GM21381 (cell line): ENCODE data around the gene CD68.

Experiments used
- ATAC-seq: cut with Tn5 transposase; IDR thresholded peaks from one replicate; pipeline ENCODE4 v1.9.1; 2021; ENCODE audit warnings: mild to moderate bottlenecking, moderate library complexity; ENCODE audit not compliant: unreplicated experiment

CD68 gene

GRCh38 chr17:7559320-7560171, 19.9 kb upstream of the CD68 start:
- no peak for ATAC-seq

- ATAC-seq, result no peak
These were observed 19.0 kb upstream of the CD68 start for GRCh38 chr17:7560172-7561027.

GRCh38 chr17:7561028-7561575, 18.3 kb upstream of the CD68 start:
- peak; percentile 54 for ATAC-seq

DNA sequence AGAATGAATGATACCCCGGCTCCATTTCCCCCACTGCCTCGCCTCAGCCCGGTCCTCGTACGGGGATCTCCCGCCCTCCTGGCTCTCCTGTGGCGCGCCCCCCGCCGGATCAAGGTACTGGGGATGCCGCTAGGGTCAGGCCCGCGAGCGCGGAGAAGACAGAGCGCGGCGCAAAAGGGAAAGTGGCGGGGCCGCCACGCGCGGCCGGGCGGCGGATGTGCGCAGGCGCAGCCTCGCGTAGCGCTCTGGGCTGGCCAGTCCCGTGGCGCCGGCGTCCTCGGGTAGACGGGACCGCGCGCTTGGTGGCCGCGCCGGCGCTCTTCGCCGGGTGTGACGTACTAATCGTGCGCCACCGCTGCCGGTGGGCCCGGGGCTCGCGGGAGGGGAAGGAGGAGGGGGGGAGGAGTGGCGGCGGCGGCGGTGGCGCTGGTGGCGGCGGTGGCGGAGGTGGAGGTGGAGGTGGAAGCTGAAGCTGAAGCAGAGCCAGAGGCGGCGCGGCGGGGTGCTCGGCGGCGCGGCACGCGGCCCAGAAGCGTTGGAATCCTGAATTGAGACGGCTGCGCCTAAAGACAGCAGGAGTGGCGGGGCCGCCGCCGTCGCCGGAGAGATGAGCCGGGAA, 17.7 kb upstream of the CD68 start, which contains the start of gene SENP3:
Gene SENP3, plus strand, starts transcription at position 331 of the 619 bp plus-strand sequence. CDS start 1,158 bp downstream, outside the sequence.
- peak; percentile 67 for ATAC-seq

DNA sequence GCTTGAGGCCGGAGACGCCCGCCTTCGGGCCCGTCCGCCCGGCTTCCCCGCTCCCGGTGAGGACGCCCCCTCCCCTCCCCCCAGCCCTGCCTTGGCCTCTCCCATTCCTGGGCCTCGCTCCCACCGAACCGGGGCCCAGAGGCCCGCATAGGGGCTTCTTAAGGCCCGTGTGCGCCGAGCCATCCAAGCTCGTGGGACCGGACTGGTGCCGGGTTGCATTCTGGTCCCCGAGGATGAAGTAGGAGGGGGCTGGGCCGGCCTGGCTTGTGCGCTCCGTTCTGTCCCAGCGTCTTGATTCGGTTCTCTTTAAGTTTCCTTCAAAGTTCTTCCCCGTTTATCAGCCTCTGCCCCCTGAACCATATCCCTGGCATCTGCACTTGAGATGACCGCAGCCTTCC, 17.2 kb upstream of the CD68 start:
- peak; percentile 7 for ATAC-seq

- no peak for ATAC-seq
These were observed 16.1 kb upstream of the CD68 start for GRCh38 chr17:7563115-7563869.

DNA sequence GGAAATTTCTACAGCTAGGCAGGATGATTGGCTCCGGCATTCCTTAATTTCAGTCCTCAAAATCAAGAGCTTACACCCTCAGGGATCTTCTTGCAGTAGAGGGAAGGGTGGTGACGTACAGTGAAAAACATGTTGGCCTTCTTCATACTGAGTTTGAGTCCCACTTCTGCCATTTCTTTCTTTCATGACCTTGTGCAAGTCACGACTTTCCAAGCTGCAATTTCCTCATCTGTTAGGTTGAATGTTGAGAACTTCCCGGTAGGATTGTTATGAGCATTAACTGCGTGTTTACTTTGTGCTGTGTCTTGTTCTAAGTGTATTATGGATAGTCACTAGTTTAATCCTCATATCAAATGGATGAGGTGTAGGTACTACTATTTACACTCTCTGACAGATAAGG, 9.9 kb upstream of the CD68 start:
- no peak for ATAC-seq

DNA sequence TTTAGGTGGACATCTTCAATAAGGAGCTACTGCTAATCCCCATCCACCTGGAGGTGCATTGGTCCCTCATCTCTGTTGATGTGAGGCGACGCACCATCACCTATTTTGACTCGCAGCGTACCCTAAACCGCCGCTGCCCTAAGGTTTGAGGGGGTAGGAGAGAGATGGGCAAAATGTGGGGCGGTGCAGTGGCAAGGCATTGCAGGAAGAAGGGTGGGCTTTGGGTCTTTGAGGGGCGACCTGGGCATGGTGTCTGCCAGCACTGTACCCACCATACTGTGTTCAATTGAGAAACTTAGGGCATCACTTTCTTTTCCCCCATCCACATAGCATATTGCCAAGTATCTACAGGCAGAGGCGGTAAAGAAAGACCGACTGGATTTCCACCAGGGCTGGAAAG, 9.1 kb upstream of the CD68 start:
- ATAC-seq, result no peak

- no peak for ATAC-seq
These were observed 7.2 kb upstream of the CD68 start for GRCh38 chr17:7572338-7572587.

DNA sequence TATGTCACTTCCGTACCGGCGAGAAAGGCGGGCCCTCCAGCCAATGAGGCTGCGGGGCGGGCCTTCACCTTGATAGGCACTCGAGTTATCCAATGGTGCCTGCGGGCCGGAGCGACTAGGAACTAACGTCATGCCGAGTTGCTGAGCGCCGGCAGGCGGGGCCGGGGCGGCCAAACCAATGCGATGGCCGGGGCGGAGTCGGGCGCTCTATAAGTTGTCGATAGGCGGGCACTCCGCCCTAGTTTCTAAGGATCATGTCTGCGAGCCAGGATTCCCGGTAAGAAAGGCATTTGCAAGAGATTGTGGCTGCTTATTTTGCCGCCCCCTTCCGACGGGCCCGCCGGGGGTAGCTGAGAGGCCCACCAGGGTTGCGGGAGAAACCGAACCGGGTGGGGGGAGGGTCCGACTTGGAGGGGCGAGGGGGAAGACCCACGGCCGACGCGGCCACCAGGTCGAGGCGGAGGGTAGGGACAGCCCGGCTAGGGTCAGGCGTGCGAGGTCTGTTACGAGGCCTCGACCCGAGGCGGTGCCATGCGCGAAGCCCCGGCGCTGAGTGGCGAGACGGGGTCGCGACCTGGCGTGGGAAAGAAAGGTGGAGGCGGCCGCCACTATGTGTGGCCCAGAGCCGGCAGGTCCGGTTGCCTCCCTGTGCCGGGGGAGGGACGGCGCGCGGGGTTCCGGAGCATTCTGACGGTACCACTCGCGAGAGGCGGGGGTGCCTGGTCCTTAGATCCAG, 6.7 kb upstream of the CD68 start:
- ATAC-seq, result peak; percentile 87

DNA sequence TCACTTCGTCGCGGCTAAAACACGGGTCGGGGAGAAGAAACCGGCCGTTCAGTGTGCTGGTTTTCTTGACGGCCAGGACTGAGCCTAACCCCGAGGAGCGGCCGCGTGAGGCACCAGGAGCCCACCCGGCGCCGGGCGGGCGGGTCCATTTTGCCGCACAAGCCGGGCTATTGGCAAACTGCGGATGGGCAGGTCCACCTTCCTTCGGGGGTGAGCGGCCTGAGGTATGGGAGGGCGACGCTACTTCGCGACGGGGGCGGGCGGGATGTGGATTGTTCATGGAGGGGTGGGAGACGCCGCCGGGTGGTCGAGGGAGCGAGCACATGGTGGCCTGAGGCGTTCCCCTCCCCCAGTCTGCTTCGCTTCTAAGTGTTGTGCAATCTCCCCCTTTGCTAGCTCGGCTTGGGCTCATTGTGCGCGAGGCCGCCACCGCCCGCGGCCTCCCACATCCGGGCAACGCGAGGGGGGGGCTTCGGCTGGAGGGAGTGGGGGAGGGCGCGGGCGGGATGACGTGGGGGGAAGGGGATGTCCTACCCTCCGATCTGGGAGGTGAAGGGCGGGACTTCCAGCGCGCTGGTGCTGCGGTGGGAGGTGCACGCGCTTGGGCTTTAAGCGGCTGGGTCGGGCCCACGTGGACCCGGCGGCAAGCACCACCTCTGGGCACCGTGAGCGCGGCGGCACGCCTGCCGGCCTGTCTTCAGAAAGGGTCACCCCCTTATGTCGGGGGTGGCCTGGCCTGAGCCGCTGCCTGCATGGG, 5.9 kb upstream of the CD68 start:
- no peak for ATAC-seq

DNA sequence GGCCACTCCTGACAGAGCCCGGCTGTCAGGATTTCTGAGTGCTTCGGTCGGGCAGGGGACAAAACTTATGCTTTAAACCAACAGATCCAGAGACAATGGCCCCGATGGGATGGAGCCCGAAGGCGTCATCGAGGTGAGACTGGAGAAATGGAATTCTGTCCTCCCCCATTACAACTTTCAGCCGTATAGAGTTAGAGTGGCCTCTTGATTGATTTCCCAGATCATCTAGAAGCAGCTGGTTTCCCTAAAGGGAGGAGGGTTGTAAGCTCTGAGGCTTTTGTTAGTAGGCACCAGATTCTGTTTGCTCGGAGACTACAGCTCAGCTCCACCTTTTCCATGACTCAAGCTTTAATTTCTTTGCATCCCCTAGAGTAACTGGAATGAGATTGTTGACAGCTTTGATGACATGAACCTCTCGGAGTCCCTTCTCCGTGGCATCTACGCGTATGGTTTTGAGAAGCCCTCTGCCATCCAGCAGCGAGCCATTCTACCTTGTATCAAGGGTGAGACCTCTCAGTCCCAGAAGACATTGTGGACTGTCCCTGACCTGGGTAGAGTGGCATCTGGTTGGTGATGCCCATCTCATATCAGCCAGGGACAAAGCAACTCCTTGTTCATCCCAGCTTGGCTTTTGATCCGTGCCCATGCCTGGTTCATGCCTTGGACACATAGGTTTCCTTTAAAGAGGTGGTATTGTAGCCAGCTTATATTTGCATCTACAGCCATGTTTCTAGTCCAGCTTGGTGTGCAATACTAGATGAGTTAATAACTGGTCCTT, 5.1 kb upstream of the CD68 start:
- no peak for ATAC-seq

DNA sequence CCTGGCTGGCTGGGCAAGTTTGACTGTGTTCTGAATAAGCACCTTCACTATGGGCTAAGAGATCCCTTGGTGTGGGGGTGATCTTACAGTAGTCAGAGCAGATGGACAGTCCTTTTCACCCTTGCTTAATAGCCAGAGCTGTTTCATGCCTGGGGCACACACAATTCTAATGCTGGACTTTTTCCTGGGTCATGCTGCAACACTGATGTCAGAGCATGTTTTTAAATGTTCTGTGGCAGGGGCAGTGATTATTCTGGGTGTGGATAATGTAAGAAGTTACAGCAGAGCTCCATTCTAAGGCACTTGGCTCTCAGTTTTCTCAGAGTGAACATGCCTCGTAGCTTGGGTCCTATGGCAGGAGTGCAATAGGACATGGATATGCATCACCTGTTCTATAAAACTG, 4.0 kb upstream of the CD68 start:
- ATAC-seq, result no peak

- ATAC-seq, result no peak
These were observed 3.5 kb upstream of the CD68 start for GRCh38 chr17:7575959-7576358.

DNA sequence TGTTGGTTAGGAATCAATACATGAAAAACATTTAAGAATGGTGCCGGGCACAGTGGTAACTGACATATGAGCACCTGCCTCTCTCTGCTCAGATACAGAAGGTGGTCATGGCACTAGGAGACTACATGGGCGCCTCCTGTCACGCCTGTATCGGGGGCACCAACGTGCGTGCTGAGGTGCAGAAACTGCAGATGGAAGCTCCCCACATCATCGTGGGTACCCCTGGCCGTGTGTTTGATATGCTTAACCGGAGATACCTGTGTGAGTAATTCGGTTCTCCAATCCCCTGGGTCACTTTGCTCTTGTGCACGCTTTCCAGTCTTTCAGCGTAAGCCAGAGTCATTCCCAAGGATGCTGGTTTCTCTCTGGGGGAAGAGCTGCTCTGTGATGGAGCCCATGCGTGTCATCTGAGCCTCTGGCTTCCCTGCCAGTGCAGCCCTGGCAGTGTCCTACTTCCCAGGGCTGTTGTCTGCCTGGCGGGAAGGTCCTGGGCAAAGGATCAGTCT, 3.0 kb upstream of the CD68 start:
- ATAC-seq, result no peak

GRCh38 chr17:7577327-7578199, 1.9 kb upstream of the CD68 start:
- no peak for ATAC-seq

GRCh38 chr17:7579834-7580603, 581 bp downstream of the CD68 start:
- no peak for ATAC-seq
